K562 (cell line): ENCODE results near the gene KLHL22. TPM values are rescaled to one million over a fixed set of nuclear protein-coding genes. Genes with fewer than 3 reads are reported as not detected.

Experiments
- CCAR2 ChIP-seq: fragments of 200-400 bp; formaldehyde crosslinking; IDR thresholded peaks from 2 replicates; pipeline ENCODE4 v1.6.1; 2017; ENCODE audit warnings: mild to moderate bottlenecking, low read depth, low read length
- CEBPZ ChIP-seq: fragments of 150-350 bp; IDR thresholded peaks from 2 replicates; pipeline ENCODE4 v1.6.1; 2014; ENCODE audit warnings: low read depth, mild to moderate bottlenecking, low read length, borderline replicate concordance
- CTCF ChIP-seq, 3 experiments: IDR thresholded peaks in 2 of 3; conservative IDR thresholded peaks in 1 of 3; 2 replicates each; pipeline ENCODE4 v1.5.1; 2011 to 2012; ENCODE audit warnings: low read length in 3 of 3, mild to moderate bottlenecking in 3 of 3, control low read depth in 2 of 3, improper control_type of control experiment in 1 of 3, inconsistent platforms in 1 of 3, low read depth in 1 of 3, mixed read lengths in 1 of 3, moderate library complexity in 1 of 3; ENCODE audit not compliant: insufficient read depth in 2 of 3
- EHMT2 ChIP-seq: fragments of 450-650 bp; IDR thresholded peaks from 2 replicates; pipeline ENCODE4 v1.6.1; 2018; ENCODE audit warnings: antibody characterized with exemption
- FOSL1 ChIP-seq: fragments of 200-800 bp; sonication (Bioruptor generic); conservative IDR thresholded peaks from 2 replicates; pipeline ENCODE4 v1.6.1; 2016; ENCODE audit warnings: missing genetic modification characterization, missing compliant biosample characterization
- HDAC8 ChIP-seq: fragments of 450-650 bp; IDR thresholded peaks from 2 replicates; pipeline ENCODE4 v1.6.1; 2016; ENCODE audit warnings: mild to moderate bottlenecking, missing genetic modification characterization, moderate library complexity, missing compliant biosample characterization
- KAT8 ChIP-seq: fragments of 450-650 bp; IDR thresholded peaks from 2 replicates; pipeline ENCODE4 v1.6.1; 2016; ENCODE audit warnings: low read depth, mild to moderate bottlenecking
- LARP7 ChIP-seq: fragments of 450-650 bp; IDR thresholded peaks from 2 replicates; pipeline ENCODE4 v1.6.1; 2016
- LEF1 ChIP-seq: fragments of 450-650 bp; IDR thresholded peaks from 2 replicates; pipeline ENCODE4 v1.6.1; 2016; ENCODE audit warnings: mild to moderate bottlenecking
- NFE2L1 ChIP-seq: fragments of 450-650 bp; IDR thresholded peaks from 2 replicates; pipeline ENCODE4 v1.6.1; 2016; ENCODE audit warnings: missing genetic modification characterization, low read depth, mild to moderate bottlenecking, missing compliant biosample characterization, moderate library complexity, borderline replicate concordance
- NR4A1 ChIP-seq, 2 experiments: fragments of 250-450 bp in 1 of 2; fragments of 450-650 bp in 1 of 2; sonication (Bioruptor Pico) in 1 of 2; IDR thresholded peaks; 2 replicates each; pipeline versions ENCODE4 v1.4.0 to v1.6.1; 2016 to 2020; ENCODE audit warnings: mild to moderate bottlenecking in 2 of 2, missing compliant biosample characterization in 1 of 2, missing genetic modification characterization in 1 of 2, moderate library complexity in 1 of 2
- POLR3A ChIP-seq: IDR thresholded peaks from 2 replicates; pipeline ENCODE4 v1.6.1; 2011; ENCODE audit warnings: borderline replicate concordance, mild to moderate bottlenecking, moderate library complexity; ENCODE audit not compliant: insufficient read length, insufficient read depth; ENCODE audit errors: extremely low read depth
- SIN3A ChIP-seq, 2 experiments: fragments of 150-350 bp in 1 of 2; IDR thresholded peaks; 2 replicates each; pipeline ENCODE4 v1.6.1; 2011 to 2016; ENCODE audit warnings: borderline replicate concordance in 2 of 2, low read depth in 2 of 2, low read length in 2 of 2, mild to moderate bottlenecking in 2 of 2, moderate library complexity in 2 of 2; ENCODE audit not compliant: control insufficient read depth in 1 of 2
- SMAD1 ChIP-seq: fragments of 150-350 bp; IDR thresholded peaks from 2 replicates; pipeline ENCODE4 v1.6.1; 2014; ENCODE audit warnings: low read length, low read depth; ENCODE audit not compliant: partially characterized antibody
- SMARCC2 ChIP-seq: fragments of 450-650 bp; IDR thresholded peaks from 2 replicates; pipeline ENCODE4 v1.6.1; 2017; ENCODE audit warnings: antibody characterized with exemption, moderate library complexity, mild to moderate bottlenecking, low read depth
- TARDBP ChIP-seq: fragments of 450-650 bp; IDR thresholded peaks from 2 replicates; pipeline ENCODE4 v1.6.1; 2016
- YBX1 ChIP-seq: fragments of 450-650 bp; IDR thresholded peaks from 2 replicates; pipeline ENCODE4 v1.7.1; 2016; ENCODE audit warnings: mild to moderate bottlenecking
- ZBTB5 ChIP-seq: fragments of 450-650 bp; IDR thresholded peaks from 2 replicates; pipeline ENCODE4 v1.6.1; 2017; ENCODE audit warnings: antibody characterized with exemption
- ZNF124 ChIP-seq: sonication (generic); formaldehyde crosslinking; IDR thresholded peaks from 2 replicates; pipeline ENCODE4 v1.8.1; 2022; ENCODE audit warnings: missing genetic modification reagents
- ZNF311 ChIP-seq: fragments of 250-450 bp; sonication (Bioruptor Pico); IDR thresholded peaks from 2 replicates; pipeline ENCODE4 v1.4.0; 2020; ENCODE audit warnings: mild to moderate bottlenecking, moderate library complexity
- ZNF436 ChIP-seq: fragments of 250-450, 450-650 bp; sonication (Bioruptor Pico); formaldehyde crosslinking; IDR thresholded peaks from 2 replicates; pipeline ENCODE4 v1.7.0; 2020; ENCODE audit warnings: mild to moderate bottlenecking
- polyA plus RNA-seq, 8 experiments: library from polyadenylated mRNA; depleted of rRNA in 4 of 8; stranded (reverse) in 5 of 8; unstranded in 3 of 8; fragments of >200 nt; fragmentation: Nextera tagmentation in 2 of 8; fragmentation: Illumina TruSeq in 1 of 8; extraction: Ambion mirVana in 2 of 8; extraction: Trizol in 1 of 8; gene quantifications; 2 replicates each; pipeline versions ENCODE4 v1.2.1 to v1.2.3, GENCODE V29; 2011 to 2014; ENCODE audit warnings: inconsistent platforms in 1 of 8, missing spikeins in 1 of 8
- total RNA-seq, 7 experiments: library from RNA; depleted of rRNA in 6 of 7; stranded (reverse); fragments of >200 nt in 6 of 7; fragmentation: Illumina TruSeq in 2 of 7; extraction: Trizol in 2 of 7; gene quantifications; 2 replicates each; pipeline versions ENCODE4 v1.2.1 to v1.2.3, GENCODE V29; 2011 to 2021; ENCODE audit warnings: low replicate concordance in 1 of 7

Gene KLHL22
- total and polyA plus RNA-seq, 9 of the 15 experiments (the other 6 are each of a cell fraction or from before 2014, with no cell fraction given): 1.3 to 25.6 (median 15.2) TPM

- TF ChIP-seq NR4A1 (CRISPR knock-in tag; IDR thresholded peaks at IDR 0.05) (no peak; the same call in 1 of the 2 replicates), NR4A1 (tag; IDR thresholded peaks at IDR 0.05) (peak; percentile 82), SMAD1 (no peak), CEBPZ (no peak), KAT8 (no peak), NFE2L1 (tag) (no peak), CTCF (IDR thresholded peaks at IDR 0.05 in 2 of 3, conservative IDR thresholded peaks at IDR 0.05 in 1 of 3; ENCODE audit: insufficient read depth in 2 of 3, low read depth in 1 of 3, low read length in 3 of 3) (peak in 2 of 3 experiments; percentile 1 to 24; a peak in 1 of 6 replicates), LEF1 (no peak), ZNF311 (CRISPR knock-in tag) (no peak), SMARCC2 (no peak), TARDBP (no peak), ZNF124 (CRISPR knock-in tag) (no peak), LARP7 (no peak), EHMT2 (no peak), HDAC8 (tag) (peak; percentile 90), ZNF436 (no peak), YBX1 (no peak), ZBTB5 (no peak), SIN3A (IDR thresholded peaks at IDR 0.05; ENCODE audit: borderline replicate concordance in 2 of 2, control insufficient read depth in 1 of 2, low read depth in 2 of 2, low read length in 2 of 2) (no peak; a peak in 1 of 4 replicates), FOSL1 (no peak), POLR3A (no peak), CCAR2 (no peak)
These were observed at the start of gene KLHL22 (continued) for GRCh38 chr22:20494978-20495860.
